Effector memory CD8-positive, alpha-beta T cell (primary cell): ENCODE measurements around the gene FAM228B.
"Not testable (repeated sequence)": the region's sequence is repeated elsewhere in the genome, so short reads cannot be mapped to it uniquely, and the experiment has no call there.

Experiments used
- ATAC-seq: fragments of 150-1000 bp; cut with Tn5 transposase; replicated peaks from 2 replicates; pipeline ENCODE4 v1.10.0; 2021; ENCODE audit warnings: mild to moderate bottlenecking, moderate library complexity
- DNase-seq, 3 experiments: peaks; one replicate each; pipeline ENCODE4 v3.0.0; 2021
- H3K27ac Mint-ChIP-seq, 2 donors: one replicate each; pipeline ENCODE4 v1.8.0; 2022; ENCODE audit warnings: mild to moderate bottlenecking in 2 of 2, mixed read lengths in 2 of 2, moderate library complexity in 2 of 2
- H3K27me3 Mint-ChIP-seq, 2 donors: one replicate each; pipeline ENCODE4 v1.8.0; 2022; ENCODE audit warnings: mixed read lengths in 2 of 2
- H3K36me3 Mint-ChIP-seq: one replicate; pipeline ENCODE4 v1.8.0; 2022; ENCODE audit warnings: mild to moderate bottlenecking, moderate library complexity, mixed read lengths; ENCODE audit not compliant: insufficient read depth
- H3K4me1 Mint-ChIP-seq, 2 donors: one replicate each; pipeline ENCODE4 v1.8.0; 2022; ENCODE audit warnings: low read depth in 2 of 2, mixed read lengths in 2 of 2
- H3K4me3 Mint-ChIP-seq, 2 donors: one replicate each; pipeline ENCODE4 v1.8.0; 2022; ENCODE audit warnings: mild to moderate bottlenecking in 2 of 2, mixed read lengths in 2 of 2, moderate library complexity in 2 of 2
- H3K9me3 Mint-ChIP-seq, 2 donors: one replicate each; pipeline ENCODE4 v1.8.0; 2022; ENCODE audit warnings: mixed read lengths in 2 of 2

The FAM228B gene

GRCh38 chr2:24181849-24182248 is 58.6 kb downstream of the FAM228B start:
- no peak for DNase-seq
- Mint-ChIP-seq H3K9me3 (no peaks in the 10 kb centered on the region), H3K4me1 (no peaks in the 10 kb centered on the region), H3K36me3 (no peaks in the 10 kb centered on the region), H3K4me3 (no peak overlapping the region), H3K27ac (no peak overlapping the region), H3K27me3 (no peaks in the 10 kb centered on the region)
- ATAC-seq = no peak

DNA sequence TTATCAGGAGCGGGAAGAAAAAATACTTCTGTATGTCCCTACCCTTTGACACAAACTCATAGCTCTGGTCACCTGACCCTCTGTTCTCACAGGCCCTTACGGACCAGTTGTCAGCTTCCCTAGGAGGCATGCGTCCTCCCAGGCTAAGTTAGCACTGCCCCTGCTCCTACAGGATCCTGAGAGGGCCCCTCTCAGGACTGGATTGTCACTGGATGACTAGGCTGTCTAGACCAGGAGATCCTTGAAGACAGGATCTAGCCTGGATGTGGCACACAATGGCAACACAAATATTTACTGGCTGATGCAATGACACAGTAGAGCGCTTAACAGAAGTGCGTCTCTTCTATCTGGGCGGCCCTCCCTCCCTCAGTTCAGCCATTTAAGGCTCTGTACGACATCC is 59.2 kb downstream of the FAM228B start:
- Mint-ChIP-seq H3K27ac (no peak overlapping the region), H3K9me3 (no peaks in the 10 kb centered on the region)

GRCh38 chr2:24183366-24184069 is 60.2 kb downstream of the FAM228B start:
- Mint-ChIP-seq H3K27me3 (no peaks in the 10 kb centered on the region), H3K36me3 (no peaks in the 10 kb centered on the region), H3K4me1 (no peaks in the 10 kb centered on the region), H3K9me3 (no peaks in the 10 kb centered on the region), H3K4me3 (no peak overlapping the region), H3K27ac (no peak overlapping the region)
- DNase-seq = no peak
- ATAC-seq = no peak

More for the DNA sequence above, 59.2 kb downstream of the FAM228B start:
- ATAC-seq = no peak
- no peaks in the 10 kb centered on the region for H3K27me3 Mint-ChIP-seq
- no peaks in the 10 kb centered on the region for H3K4me1 Mint-ChIP-seq
- H3K4me3 Mint-ChIP-seq = no peak overlapping the region
- H3K36me3 Mint-ChIP-seq = no peaks in the 10 kb centered on the region
- DNase-seq = no peak

GRCh38 chr2:24189551-24189950 is 66.3 kb downstream of the FAM228B start:
- Mint-ChIP-seq H3K4me3 (no peak overlapping the region), H3K4me1 (no peaks in the 10 kb centered on the region), H3K27ac (no peak overlapping the region), H3K9me3 (peaks cover 0 to 2% of the 10 kb centered on the region in 2 donors), H3K36me3 (no peaks in the 10 kb centered on the region), H3K27me3 (peaks cover 8 to 22% of the 10 kb centered on the region in 2 donors)
- no peak for DNase-seq
- no peak for ATAC-seq

DNA sequence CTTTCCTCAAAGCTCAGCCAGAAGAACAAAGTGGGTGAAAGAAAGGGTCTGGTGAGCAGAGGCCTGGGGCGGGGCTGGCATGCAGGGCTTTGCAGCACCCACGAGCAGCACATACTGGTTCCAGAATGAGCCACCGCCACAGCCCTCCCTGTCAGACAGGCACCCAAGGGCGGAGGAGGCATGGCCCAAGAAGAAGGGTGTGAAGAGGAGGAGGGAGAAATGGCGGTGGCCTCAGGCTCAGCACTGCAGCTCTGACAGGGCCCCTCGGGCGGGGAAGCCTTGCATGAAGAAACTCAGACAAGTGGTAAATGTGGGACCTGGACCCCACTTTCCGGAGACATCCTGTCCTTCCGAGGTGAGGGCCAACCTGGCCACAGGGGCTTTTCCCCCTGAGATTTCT is 67.2 kb downstream of the FAM228B start:
- ATAC-seq = no peak
- H3K36me3 Mint-ChIP-seq = no peaks in the 10 kb centered on the region

DNA sequence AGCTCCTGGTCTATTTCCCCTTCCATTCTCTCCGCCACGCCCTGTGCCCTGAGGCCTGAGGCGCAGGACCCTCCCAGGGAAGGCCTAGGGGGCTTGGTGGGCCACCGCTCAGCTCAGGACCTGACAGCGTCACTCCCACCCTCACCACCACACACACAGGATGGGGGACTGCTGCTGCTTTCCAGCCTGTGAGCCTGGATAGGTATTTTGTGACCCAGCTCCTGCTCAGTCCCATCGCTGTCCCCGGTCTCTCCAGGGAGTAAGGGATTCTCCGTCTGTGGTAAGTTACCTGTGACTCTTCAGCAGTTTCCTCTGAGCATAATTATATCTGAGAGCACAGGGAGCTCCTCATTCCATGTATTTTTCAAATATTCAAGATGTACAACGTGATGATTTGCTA is 67.9 kb downstream of the FAM228B start:
- no peaks in the 10 kb centered on the region for H3K36me3 Mint-ChIP-seq
- no peak overlapping the region for H3K4me3 Mint-ChIP-seq
- H3K27me3 Mint-ChIP-seq = peaks cover 8 to 22% of the 10 kb centered on the region in 2 donors
- ATAC-seq (no peak), DNase-seq (no peak)
- no peak overlapping the region for H3K27ac Mint-ChIP-seq
- H3K4me1 Mint-ChIP-seq = no peaks in the 10 kb centered on the region
- peaks cover 0 to 2% of the 10 kb centered on the region in 2 donors for H3K9me3 Mint-ChIP-seq

More for the DNA sequence above, 67.2 kb downstream of the FAM228B start:
- Mint-ChIP-seq H3K4me3 (no peak overlapping the region), H3K27me3 (peaks cover 8 to 22% of the 10 kb centered on the region in 2 donors), H3K4me1 (no peaks in the 10 kb centered on the region), H3K27ac (no peak overlapping the region), H3K9me3 (peaks cover 0 to 2% of the 10 kb centered on the region in 2 donors)
- no peak for DNase-seq

DNA sequence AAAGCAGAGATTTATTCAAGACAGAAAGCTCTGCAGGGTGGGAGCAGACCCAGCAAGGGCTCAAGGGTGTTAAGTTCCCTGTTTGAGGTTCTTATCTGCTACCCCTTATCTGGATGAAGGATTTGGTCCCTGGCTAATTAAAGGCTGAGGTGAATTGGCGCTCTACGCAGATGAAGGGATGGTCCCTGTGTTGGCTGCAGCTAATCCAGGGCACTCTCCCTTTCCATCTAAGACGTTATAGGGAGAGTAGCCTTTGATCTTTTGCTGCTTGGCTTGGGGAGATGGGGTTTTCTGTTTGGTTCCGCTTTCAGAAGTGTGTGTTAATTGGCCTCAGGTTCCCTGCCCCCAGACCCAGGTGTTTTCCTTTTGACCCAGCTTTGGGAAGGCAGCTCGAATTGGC is 68.6 kb downstream of the FAM228B start:
- Mint-ChIP-seq H3K9me3 (peaks cover 0 to 5% of the 10 kb centered on the region in 2 donors), H3K27ac (no peak overlapping the region), H3K4me1 (no peaks in the 10 kb centered on the region), H3K27me3 (peaks cover 8 to 22% of the 10 kb centered on the region in 2 donors), H3K4me3 (no peak overlapping the region), H3K36me3 (no peaks in the 10 kb centered on the region)
- ATAC-seq = no peak
- no peak for DNase-seq

DNA sequence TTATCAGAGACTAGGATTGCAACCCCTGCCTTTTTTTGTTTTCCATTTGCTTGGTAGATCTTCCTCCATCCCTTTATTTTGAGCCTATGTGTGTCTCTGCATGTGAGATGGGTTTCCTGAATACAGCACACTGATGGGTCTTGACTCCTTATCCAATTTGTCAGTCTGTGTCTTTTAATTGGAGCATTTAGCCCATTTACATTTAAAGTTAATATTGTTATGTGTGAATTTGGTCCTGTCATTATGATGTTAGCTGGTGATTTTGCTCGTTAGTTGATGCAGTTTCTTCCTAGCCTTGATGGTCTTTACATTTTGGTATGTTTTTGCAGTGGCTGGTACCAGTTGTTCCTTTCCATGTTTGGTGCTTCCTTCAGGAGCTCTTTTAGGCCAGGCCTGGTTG is 73.9 kb downstream of the FAM228B start:
- H3K27me3 Mint-ChIP-seq, DNase-seq, H3K27ac Mint-ChIP-seq, ATAC-seq, H3K4me1 Mint-ChIP-seq, H3K36me3 Mint-ChIP-seq, H3K4me3 Mint-ChIP-seq: not testable (repeated sequence)
- peaks cover 0 to 11% of the 10 kb centered on the region in 2 donors for H3K9me3 Mint-ChIP-seq

- Mint-ChIP-seq H3K4me3 (no peak overlapping the region), H3K36me3 (peaks cover 25% of the 10 kb centered on the region), H3K27me3 (no peaks in the 10 kb centered on the region), H3K4me1 (no peaks in the 10 kb centered on the region), H3K27ac (no peak overlapping the region), H3K9me3 (peaks cover 0 to 9% of the 10 kb centered on the region in 2 donors)
- no peak for ATAC-seq
- DNase-seq = no peak
Observed at GRCh38 chr2:24199968-24200590, 76.8 kb downstream of the FAM228B start.

DNA sequence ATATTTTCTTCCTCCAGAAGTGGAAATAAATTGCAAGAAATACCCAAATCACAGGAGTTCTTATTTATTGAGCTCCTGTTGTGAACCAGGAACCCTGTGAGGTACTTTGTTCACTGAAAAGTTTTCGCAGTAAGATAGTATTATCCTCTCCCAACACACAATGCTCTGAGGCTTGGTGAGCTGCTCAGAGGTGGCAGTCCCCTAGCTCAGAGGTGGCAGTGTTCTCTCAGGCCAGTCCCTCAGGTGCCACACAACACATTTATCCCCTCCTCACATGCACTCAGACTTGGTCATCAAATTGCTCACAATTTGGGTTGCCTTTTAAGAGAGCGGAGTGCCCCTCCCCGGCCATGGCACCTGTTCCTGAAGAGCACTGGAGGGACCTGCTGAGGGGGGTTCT is 77.5 kb downstream of the FAM228B start:
- H3K27me3 Mint-ChIP-seq = no peaks in the 10 kb centered on the region
- no peak overlapping the region for H3K4me3 Mint-ChIP-seq
- no peak overlapping the region for H3K27ac Mint-ChIP-seq
- peaks cover 0 to 9% of the 10 kb centered on the region in 2 donors for H3K9me3 Mint-ChIP-seq
- peaks cover 29% of the 10 kb centered on the region for H3K36me3 Mint-ChIP-seq
- H3K4me1 Mint-ChIP-seq = no peaks in the 10 kb centered on the region
- ATAC-seq = no peak
- no peak for DNase-seq

DNA sequence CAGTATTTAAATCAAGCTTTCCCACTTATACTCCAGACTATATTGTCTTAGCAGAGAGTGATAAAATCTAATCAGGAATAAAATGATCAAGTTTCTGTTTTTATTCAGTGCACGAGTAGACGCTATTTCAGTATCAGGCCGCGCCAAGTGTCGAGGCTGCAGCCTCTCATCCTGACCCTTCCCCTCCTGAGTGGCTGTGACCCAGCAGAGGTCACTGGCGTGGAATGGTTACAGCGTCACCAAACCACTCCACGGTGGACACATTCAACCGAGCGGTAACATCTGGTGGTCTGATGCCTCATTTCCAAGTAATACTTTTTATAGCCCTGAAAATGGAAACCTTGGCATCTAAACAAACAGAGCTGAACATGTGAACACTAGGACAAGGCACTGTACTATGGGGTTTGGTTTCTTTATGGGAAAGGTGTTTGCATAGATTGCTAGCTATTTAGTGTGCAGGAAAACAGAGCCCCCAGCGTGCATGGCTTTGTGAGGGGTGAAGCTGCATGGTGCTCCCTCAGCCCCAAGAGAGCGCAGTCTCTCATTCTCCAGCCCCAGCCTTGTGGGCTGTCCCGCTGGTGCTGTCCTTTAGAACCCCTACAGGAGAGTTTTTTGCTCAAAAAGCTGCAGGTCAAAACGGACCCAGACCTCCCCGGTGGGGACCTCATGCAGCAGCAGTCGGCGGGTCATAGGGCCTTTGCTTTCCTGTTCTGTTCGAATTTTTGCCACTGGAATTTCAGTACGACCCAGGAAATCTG is 79.9 kb downstream of the FAM228B start:
- no peak overlapping the region for H3K27ac Mint-ChIP-seq
- peaks cover 36% of the 10 kb centered on the region for H3K36me3 Mint-ChIP-seq

GRCh38 chr2:24203787-24204150 is 80.5 kb downstream of the FAM228B start:
- Mint-ChIP-seq H3K27ac (no peak overlapping the region), H3K36me3 (peaks cover 41% of the 10 kb centered on the region), H3K4me3 (no peak overlapping the region), H3K9me3 (peaks cover 0 to 3% of the 10 kb centered on the region in 2 donors), H3K4me1 (no peaks in the 10 kb centered on the region), H3K27me3 (no peaks in the 10 kb centered on the region)
- no peak for DNase-seq
- ATAC-seq = no peak

More for the DNA sequence above, 79.9 kb downstream of the FAM228B start:
- H3K4me3 Mint-ChIP-seq = no peak overlapping the region
- no peaks in the 10 kb centered on the region for H3K27me3 Mint-ChIP-seq
- no peaks in the 10 kb centered on the region for H3K4me1 Mint-ChIP-seq
- peaks cover 0 to 3% of the 10 kb centered on the region in 2 donors for H3K9me3 Mint-ChIP-seq
- ATAC-seq = no peak
- no peak for DNase-seq

DNA sequence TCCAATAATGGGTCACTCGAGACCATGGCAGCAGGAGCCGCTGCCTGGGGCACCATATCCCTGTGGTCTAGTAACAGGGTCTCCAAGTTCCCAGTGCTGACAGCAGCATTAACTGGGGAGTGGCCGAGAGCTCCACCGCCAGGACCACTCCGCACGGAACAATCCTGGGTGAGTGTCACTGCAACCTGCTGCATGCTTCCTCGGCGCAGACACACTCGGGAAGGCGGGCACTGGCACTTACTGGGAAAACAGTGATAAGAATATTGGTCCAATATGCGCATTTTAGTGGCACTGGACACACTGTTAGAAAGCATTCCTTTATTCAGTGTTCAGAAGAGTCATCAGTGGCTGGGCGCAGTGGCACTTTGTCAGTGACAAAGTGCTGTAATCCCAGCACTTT is 81.2 kb downstream of the FAM228B start:
- Mint-ChIP-seq H3K36me3 (peaks cover 41% of the 10 kb centered on the region), H3K4me3 (no peak overlapping the region), H3K27me3 (no peaks in the 10 kb centered on the region), H3K9me3 (no peaks in the 10 kb centered on the region), H3K4me1 (no peaks in the 10 kb centered on the region), H3K27ac (no peak overlapping the region)
- ATAC-seq = no peak
- no peak for DNase-seq

DNA sequence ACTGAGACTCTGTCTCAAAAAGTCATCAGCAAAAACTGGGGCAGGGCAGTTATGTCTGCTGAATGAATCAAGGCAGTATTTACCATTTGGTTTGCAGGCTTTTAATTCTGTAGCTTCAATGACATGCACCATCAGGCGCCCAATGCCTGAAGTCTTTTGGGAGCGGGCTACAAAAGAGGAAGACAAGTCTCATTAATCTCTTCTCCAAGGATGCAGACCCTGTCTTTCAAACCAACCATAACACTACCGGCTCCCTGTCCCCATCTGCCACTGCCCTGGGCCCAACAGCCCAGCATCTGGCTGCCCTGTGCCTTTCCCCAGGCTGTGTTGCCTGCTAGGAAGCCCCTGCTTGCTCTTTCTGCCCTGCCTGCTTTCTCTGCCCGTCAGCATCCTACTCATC is 81.9 kb downstream of the FAM228B start:
- Mint-ChIP-seq H3K27me3 (no peaks in the 10 kb centered on the region), H3K4me1 (no peaks in the 10 kb centered on the region), H3K4me3 (no peak overlapping the region), H3K36me3 (peaks cover 46% of the 10 kb centered on the region), H3K27ac (no peak overlapping the region), H3K9me3 (no peaks in the 10 kb centered on the region)
- DNase-seq = no peak
- ATAC-seq = no peak
